MM.1S (cell line): ENCODE results near the gene DCHS1.

Source experiments
- DNase-seq: peaks from one replicate; pipeline ENCODE4 v3.0.0-alpha.2; 2015
- H2AFZ ChIP-seq: fragments of 300-600 bp; sonication (generic); 2 replicates; pipeline ENCODE4 v1.6.0; 2016; ENCODE audit warnings: antibody characterized with exemption, low read length
- H3F3A ChIP-seq: fragments of 300-600 bp; sonication (generic); 2 replicates; pipeline ENCODE4 v1.6.1; 2016; ENCODE audit warnings: mild to moderate bottlenecking, antibody characterized with exemption, low read length, moderate library complexity, mixed read lengths; ENCODE audit not compliant: insufficient read depth
- H3K27ac ChIP-seq: fragments of 300-600 bp; sonication (generic); 2 replicates; pipeline ENCODE4 v1.5.1; 2016; ENCODE audit warnings: mild to moderate bottlenecking, low read length
- H3K27me3 ChIP-seq: fragments of 300-600 bp; sonication (generic); replicated peaks from 2 replicates; pipeline ENCODE4 v1.6.0; 2016; ENCODE audit warnings: low read length; ENCODE audit not compliant: insufficient read depth
- H3K36me3 ChIP-seq: fragments of 300-600 bp; sonication (generic); replicated peaks from 2 replicates; pipeline ENCODE4 v1.6.1; 2016; ENCODE audit warnings: mild to moderate bottlenecking, low read length, mixed read lengths; ENCODE audit not compliant: insufficient read depth
- H3K4me1 ChIP-seq: fragments of 300-600 bp; sonication (generic); 2 replicates; pipeline ENCODE4 v1.6.1; 2016; ENCODE audit warnings: low read length, mixed read lengths
- H3K4me2 ChIP-seq: fragments of 300-600 bp; sonication (generic); 2 replicates; pipeline ENCODE4 v1.6.0; 2016; ENCODE audit warnings: low read depth, low read length
- H3K4me3 ChIP-seq: fragments of 300-600 bp; sonication (generic); 2 replicates; pipeline ENCODE4 v1.5.1; 2016; ENCODE audit warnings: low read length, mixed read lengths
- H3K79me2 ChIP-seq: fragments of 300-600 bp; sonication (generic); 2 replicates; pipeline ENCODE4 v1.6.1; 2016; ENCODE audit warnings: mixed run types, low read length, mixed read lengths
- H3K9ac ChIP-seq: fragments of 300-600 bp; sonication (generic); 2 replicates; pipeline ENCODE4 v1.6.1; 2016; ENCODE audit warnings: low read length, mixed read lengths
- H3K9me2 ChIP-seq: fragments of 300-600 bp; sonication (generic); replicated peaks from 2 replicates; pipeline ENCODE4 v1.6.1; 2016; ENCODE audit warnings: mild to moderate bottlenecking, low read length, mixed read lengths; ENCODE audit not compliant: insufficient read depth
- H3K9me3 ChIP-seq: fragments of 300-600 bp; sonication (generic); replicated peaks from 2 replicates; pipeline ENCODE4 v1.6.1; 2016; ENCODE audit warnings: mild to moderate bottlenecking, low read length, mixed read lengths; ENCODE audit not compliant: insufficient read depth
- H4K20me1 ChIP-seq: fragments of 300-600 bp; sonication (generic); 2 replicates; pipeline ENCODE4 v1.6.1; 2016; ENCODE audit warnings: mild to moderate bottlenecking, low read length, moderate library complexity, mixed read lengths; ENCODE audit not compliant: insufficient read depth
- EZH2 ChIP-seq: fragments of 300-600 bp; sonication (generic); optimal IDR thresholded peaks from 2 replicates; pipeline ENCODE3; 2017; ENCODE audit warnings: low read depth, mild to moderate bottlenecking, antibody characterized with exemption, low read length, mixed read lengths
- EZH2phosphoT487 ChIP-seq: fragments of 300-600 bp; sonication (generic); IDR thresholded peaks from 2 replicates; pipeline ENCODE4 v1.6.1; 2018; ENCODE audit warnings: antibody characterized with exemption, low read length
- TF ChIP-seq, protein P1 (sequence below): fragments of 300-600 bp; sonication (generic); IDR thresholded peaks from 2 replicates; pipeline ENCODE4 v1.5.1; 2016; ENCODE audit warnings: antibody characterized with exemption, low read length, mixed read lengths

The DCHS1 gene

DNA sequence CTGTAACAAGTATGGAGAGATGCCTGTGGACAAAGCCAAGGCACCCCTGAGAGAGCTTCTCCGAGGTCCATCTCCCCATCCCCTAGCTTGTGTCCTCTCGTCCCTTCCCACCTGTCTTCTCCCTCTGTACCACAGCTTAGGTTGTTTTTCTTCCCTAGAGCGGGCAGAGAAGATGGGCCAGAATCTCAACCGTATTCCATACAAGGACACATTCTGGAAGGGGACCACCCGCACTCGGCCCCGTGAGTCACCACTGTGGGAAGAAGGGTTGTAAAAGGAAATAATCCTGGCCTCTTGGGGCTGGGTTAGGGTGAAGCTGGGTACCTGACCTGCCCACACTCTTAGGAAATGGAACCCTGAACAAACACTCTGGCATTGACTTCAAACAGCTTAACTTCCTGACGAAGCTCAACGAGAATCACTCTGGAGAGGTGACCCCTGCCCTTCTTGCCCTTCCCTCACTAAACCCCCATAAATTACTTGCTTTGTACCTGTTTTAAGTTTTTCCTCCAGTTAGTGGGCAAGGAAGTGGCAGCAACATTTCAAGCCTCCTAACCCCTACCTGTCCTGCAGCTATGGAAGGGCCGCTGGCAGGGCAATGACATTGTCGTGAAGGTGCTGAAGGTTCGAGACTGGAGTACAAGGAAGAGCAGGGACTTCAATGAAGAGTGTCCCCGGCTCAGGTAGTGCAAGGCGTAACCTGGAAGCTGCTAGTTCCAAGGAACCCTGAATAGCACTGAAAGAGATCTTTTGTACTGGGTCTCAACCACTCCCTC lies 46.7 kb downstream of the DCHS1 start:
- no peaks in the 10 kb centered on the region for H3K9me2 ChIP-seq
- no peaks in the 10 kb centered on the region for H3K36me3 ChIP-seq
- H3K4me1 ChIP-seq: peaks cover 45% of the 10 kb centered on the region
- no peak overlapping the region for H3K9ac ChIP-seq
- no peak for TF ChIP-seq EZH2
- H2AFZ ChIP-seq: no peak overlapping the region
- H3K4me3 ChIP-seq: no peak overlapping the region
- H3F3A ChIP-seq: peaks cover 39% of the 10 kb centered on the region
- no peak overlapping the region for H3K4me2 ChIP-seq
- H4K20me1 ChIP-seq: no peaks in the 10 kb centered on the region
- no peaks in the 10 kb centered on the region for H3K27me3 ChIP-seq
- H3K9me3 ChIP-seq: no peaks in the 10 kb centered on the region
- peaks cover 41% of the 10 kb centered on the region for H3K79me2 ChIP-seq
- no peak for DNase-seq
- H3K27ac ChIP-seq: no peak overlapping the region

DNA sequence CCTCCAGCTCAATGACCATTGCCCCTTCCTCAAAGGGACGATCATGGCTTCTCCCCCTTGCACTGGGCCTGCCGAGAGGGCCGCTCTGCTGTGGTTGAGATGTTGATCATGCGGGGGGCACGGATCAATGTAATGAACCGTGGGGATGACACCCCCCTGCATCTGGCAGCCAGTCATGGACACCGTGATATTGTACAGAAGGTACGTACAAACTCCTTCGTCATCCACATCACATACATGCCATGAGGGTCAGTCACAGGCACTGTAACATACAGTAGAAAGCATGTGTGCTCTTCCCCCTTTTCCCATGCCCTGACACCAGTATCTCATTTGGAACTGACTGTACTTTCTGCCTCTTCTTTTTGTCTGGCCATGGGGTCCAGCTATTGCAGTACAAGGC lies 47.6 kb downstream of the DCHS1 start:
- DNase-seq: no peak
- Histone ChIP-seq H3K36me3 (no peaks in the 10 kb centered on the region), H3K9me3 (no peaks in the 10 kb centered on the region), H4K20me1 (no peaks in the 10 kb centered on the region), H3F3A (peaks cover 38% of the 10 kb centered on the region), H3K79me2 (peaks cover 48% of the 10 kb centered on the region), H3K4me3 (no peak overlapping the region), H3K9me2 (no peaks in the 10 kb centered on the region), H3K27me3 (no peaks in the 10 kb centered on the region), H3K27ac (no peak overlapping the region; the same call in 1 of the 2 replicates), H3K9ac (0 out of 2 replicates have a peak overlapping the region, but pooled peaks have one; percentile 6), H3K4me1 (peaks cover 43% of the 10 kb centered on the region), H3K4me2 (peak overlapping the region; percentile 85), H2AFZ (no peak overlapping the region)
- TF ChIP-seq, protein P1, sequence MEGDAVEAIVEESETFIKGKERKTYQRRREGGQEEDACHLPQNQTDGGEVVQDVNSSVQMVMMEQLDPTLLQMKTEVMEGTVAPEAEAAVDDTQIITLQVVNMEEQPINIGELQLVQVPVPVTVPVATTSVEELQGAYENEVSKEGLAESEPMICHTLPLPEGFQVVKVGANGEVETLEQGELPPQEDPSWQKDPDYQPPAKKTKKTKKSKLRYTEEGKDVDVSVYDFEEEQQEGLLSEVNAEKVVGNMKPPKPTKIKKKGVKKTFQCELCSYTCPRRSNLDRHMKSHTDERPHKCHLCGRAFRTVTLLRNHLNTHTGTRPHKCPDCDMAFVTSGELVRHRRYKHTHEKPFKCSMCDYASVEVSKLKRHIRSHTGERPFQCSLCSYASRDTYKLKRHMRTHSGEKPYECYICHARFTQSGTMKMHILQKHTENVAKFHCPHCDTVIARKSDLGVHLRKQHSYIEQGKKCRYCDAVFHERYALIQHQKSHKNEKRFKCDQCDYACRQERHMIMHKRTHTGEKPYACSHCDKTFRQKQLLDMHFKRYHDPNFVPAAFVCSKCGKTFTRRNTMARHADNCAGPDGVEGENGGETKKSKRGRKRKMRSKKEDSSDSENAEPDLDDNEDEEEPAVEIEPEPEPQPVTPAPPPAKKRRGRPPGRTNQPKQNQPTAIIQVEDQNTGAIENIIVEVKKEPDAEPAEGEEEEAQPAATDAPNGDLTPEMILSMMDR: no peak
- no peak for TF ChIP-seq EZH2
- no peak for TF ChIP-seq EZH2phosphoT487

DNA sequence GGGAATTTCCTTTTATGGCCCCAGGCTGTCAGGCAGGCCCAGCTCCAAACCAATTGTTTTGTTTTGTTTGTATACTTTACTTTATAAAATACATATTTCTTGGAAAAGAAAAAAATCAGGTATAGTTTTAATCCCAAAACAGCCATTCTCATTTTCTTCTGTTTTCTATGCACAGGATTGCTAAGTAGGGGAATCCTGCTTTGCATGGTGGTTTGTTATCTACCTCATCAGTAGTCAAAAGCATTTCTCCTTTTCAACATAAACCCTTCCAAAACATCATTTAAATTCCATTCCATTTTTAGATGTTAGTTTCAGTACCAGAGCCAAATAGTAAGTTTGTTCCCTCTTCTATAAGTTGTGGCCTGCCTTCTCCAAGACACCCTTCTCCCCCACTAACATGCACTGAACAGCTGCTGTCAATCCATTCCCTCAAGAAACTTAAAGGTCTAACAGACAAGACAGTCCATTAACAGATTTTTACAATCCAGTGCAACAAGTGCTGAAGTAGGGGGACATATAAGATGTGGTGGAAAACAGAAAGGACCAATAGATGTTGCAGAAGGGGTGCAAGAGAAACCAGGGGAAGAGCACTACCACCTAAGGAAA lies 48.3 kb downstream of the DCHS1 start:
- no peaks in the 10 kb centered on the region for H3K9me2 ChIP-seq
- H3K27me3 ChIP-seq: no peaks in the 10 kb centered on the region
- peak overlapping the region; percentile 85 for H3K4me2 ChIP-seq
- no peak for DNase-seq
- peaks cover 55% of the 10 kb centered on the region for H3K79me2 ChIP-seq
- no peak overlapping the region for H3K4me3 ChIP-seq
- TF ChIP-seq, protein P1: no peak
- TF ChIP-seq EZH2: no peak
- peaks cover 43% of the 10 kb centered on the region for H3K4me1 ChIP-seq
- no peaks in the 10 kb centered on the region for H4K20me1 ChIP-seq
- peaks cover 31% of the 10 kb centered on the region for H3F3A ChIP-seq
- no peaks in the 10 kb centered on the region for H3K36me3 ChIP-seq
- H3K9ac ChIP-seq: peak overlapping the region; percentile 6; the same call in 1 of the 2 replicates
- H3K9me3 ChIP-seq: no peaks in the 10 kb centered on the region
- no peak overlapping the region for H2AFZ ChIP-seq
- peak overlapping the region; percentile 52; the same call in 1 of the 2 replicates for H3K27ac ChIP-seq
